ENCODE results near the gene CHRNB4. TPM values are rescaled to one million over a fixed set of nuclear protein-coding genes. Genes with fewer than 3 reads are reported as not detected.

The CHRNB4 gene
- total and polyA plus RNA-seq, 10 of the 15 experiments (the other 5 are each of a cell fraction or from before 2014, with no cell fraction given): 0.10 TPM; not detected in 9

- TF ChIP-seq PAX8 (IDR thresholded peaks at IDR 0.05) (no peak), ATF3 (IDR thresholded peaks at IDR 0.05; ENCODE audit: borderline replicate concordance, extremely low read depth, low read depth, low read length) (no peak), MAX (IDR thresholded peaks at IDR 0.05; ENCODE audit: low read depth, low read length) (no peak), SPI1 (IDR thresholded peaks at IDR 0.05; ENCODE audit: borderline replicate concordance, insufficient read depth, low read depth, low read length) (peak; percentile 19; the same call in 1 of the 2 replicates), MEF2A (IDR thresholded peaks at IDR 0.05; ENCODE audit: insufficient read depth, low read depth, low read length) (no peak), RFX5 (IDR thresholded peaks at IDR 0.05; ENCODE audit: low read depth, low read length) (no peak)
- in situ Hi-C loops (cut with MboI) (no loop called here), intact Hi-C loops (cut with micrococcal nuclease; ENCODE audit: unreplicated experiment) (no loop called here)
- Histone ChIP-seq H4K20me1 (ENCODE audit: control insufficient read depth, insufficient read depth) (no peaks in the 10 kb centered on the region), H3K36me3 (ENCODE audit: control insufficient read depth in 2 of 2, insufficient read depth in 2 of 2, low read length in 1 of 2) (no peaks in the 10 kb centered on the region), H3K79me2 (ENCODE audit: control insufficient read depth, insufficient read depth, low read length) (no peaks in the 10 kb centered on the region), H3K9ac (ENCODE audit: control insufficient read depth, insufficient read depth, low read length) (no peak overlapping the region), H3K4me1 (ENCODE audit: control insufficient read depth, insufficient read depth, low read length) (peaks cover 15% of the 10 kb centered on the region), H3K4me3 (no peak overlapping the region), H3K27me3 (replicated peaks in 1 of 2; ENCODE audit: control insufficient read depth in 2 of 2, insufficient read depth in 2 of 2, low read length in 1 of 2) (no peaks in the 10 kb centered on the region), H3K9me3 (replicated peaks; ENCODE audit: control insufficient read depth, insufficient read depth, low read length) (no peaks in the 10 kb centered on the region), H2AFZ (ENCODE audit: control insufficient read depth, low read depth, low read length) (peak overlapping the region; percentile 34; the same call in 1 of the 2 replicates), H3K4me2 (ENCODE audit: control insufficient read depth, insufficient read depth) (no peak overlapping the region), H3K27ac (ENCODE audit: control insufficient read depth, insufficient read depth) (no peak overlapping the region)
- peak; percentile 28; the same call in 2 of the 3 replicates for ATAC-seq
- ChIA-PET RAD21 (ENCODE audit: unreplicated experiment) (no interaction called here), CTCF (no interaction called here), SMC1A (ENCODE audit: uncharacterized antibody, unreplicated experiment) (no interaction called here), POLR2A (no interaction called here)
- no peak for DNase-seq (ENCODE audit: low read depth, low spot score)
- no peak for FAIRE-seq
- BruUV-seq (replicated peaks): no TSS peak
- WGBS (ENCODE audit: insufficient coverage, insufficient replicate concordance, low lambda C conversion rate, missing lambda C conversion rate): 23% methylated on average over 10 of the region's 10 CpGs
These were observed 39.5 kb upstream of the CHRNB4 start for GRCh38 chr15:78680431-78681075.

- H3K79me2 ChIP-seq (ENCODE audit: control insufficient read depth, insufficient read depth, low read length): no peaks in the 10 kb centered on the region
- no peaks in the 10 kb centered on the region for H3K9me3 ChIP-seq (replicated peaks; ENCODE audit: control insufficient read depth, insufficient read depth, low read length)
- H4K20me1 ChIP-seq (ENCODE audit: control insufficient read depth, insufficient read depth): no peaks in the 10 kb centered on the region
- H3K4me2 ChIP-seq (ENCODE audit: control insufficient read depth, insufficient read depth): no peak overlapping the region
- FAIRE-seq: no peak
- no peak for TF ChIP-seq GATAD2B (conservative IDR thresholded peaks at IDR 0.05; ENCODE audit: low read depth)
- TF ChIP-seq BCL11A (IDR thresholded peaks at IDR 0.05; ENCODE audit: low read depth, low read length): no peak
- no peak for TF ChIP-seq NFXL1 (IDR thresholded peaks at IDR 0.05; ENCODE audit: borderline replicate concordance)
- no peak for TF ChIP-seq CTCF (IDR thresholded peaks at IDR 0.05 in 2 of 3, conservative IDR thresholded peaks at IDR 0.05 in 1 of 3; ENCODE audit: control insufficient read depth in 2 of 3, extremely low read depth in 1 of 3, insufficient read depth in 1 of 3, low read depth in 3 of 3, low read length in 3 of 3)
- TF ChIP-seq, protein P1, sequence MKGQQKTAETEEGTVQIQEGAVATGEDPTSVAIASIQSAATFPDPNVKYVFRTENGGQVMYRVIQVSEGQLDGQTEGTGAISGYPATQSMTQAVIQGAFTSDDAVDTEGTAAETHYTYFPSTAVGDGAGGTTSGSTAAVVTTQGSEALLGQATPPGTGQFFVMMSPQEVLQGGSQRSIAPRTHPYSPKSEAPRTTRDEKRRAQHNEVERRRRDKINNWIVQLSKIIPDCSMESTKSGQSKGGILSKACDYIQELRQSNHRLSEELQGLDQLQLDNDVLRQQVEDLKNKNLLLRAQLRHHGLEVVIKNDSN (IDR thresholded peaks at IDR 0.05; ENCODE audit: borderline replicate concordance, extremely low read length, insufficient read depth, low read depth, low read length): no peak
- 14% methylated on average over 3 of the region's 3 CpGs for WGBS (ENCODE audit: insufficient coverage, insufficient replicate concordance, low lambda C conversion rate, missing lambda C conversion rate)
- no peaks in the 10 kb centered on the region for H3K27me3 ChIP-seq (replicated peaks in 1 of 2; ENCODE audit: control insufficient read depth in 2 of 2, insufficient read depth in 2 of 2, low read length in 1 of 2)
- H2AFZ ChIP-seq (ENCODE audit: control insufficient read depth, low read depth, low read length): no peak overlapping the region
- RAD21 ChIA-PET (ENCODE audit: unreplicated experiment): no interaction called here
- POLR2A ChIA-PET: interaction anchor here (0.6 kb wide), 1 partner anchor 30 kb away, joined by 4 read pairs; no protein-coding TSS in a partner anchor
- H3K4me3 ChIP-seq: no peak overlapping the region
- in situ Hi-C loops (cut with MboI) (no loop called here), intact Hi-C loops (cut with micrococcal nuclease; ENCODE audit: unreplicated experiment) (no loop called here)
- no TSS peak for BruUV-seq (replicated peaks)
- CTCF ChIA-PET: no interaction called here
- H3K4me1 ChIP-seq (ENCODE audit: control insufficient read depth, insufficient read depth, low read length): peaks cover 15% of the 10 kb centered on the region
- SMC1A ChIA-PET (ENCODE audit: uncharacterized antibody, unreplicated experiment): no interaction called here
- no peak overlapping the region for H3K27ac ChIP-seq (ENCODE audit: control insufficient read depth, insufficient read depth)
- DNase-seq (ENCODE audit: low read depth, low spot score): no peak
- no peak for ATAC-seq
- H3K36me3 ChIP-seq (ENCODE audit: control insufficient read depth in 2 of 2, insufficient read depth in 2 of 2, low read length in 1 of 2): no peaks in the 10 kb centered on the region
- H3K9ac ChIP-seq (ENCODE audit: control insufficient read depth, insufficient read depth, low read length): no peak overlapping the region
These were observed 38.1 kb upstream of the CHRNB4 start for GRCh38 chr15:78679089-78679511.
